Calu3 (cell line): ENCODE data around the gene GDPD5. TPM values are rescaled to one million over a fixed set of nuclear protein-coding genes. Genes with fewer than 3 reads are reported as not detected.

Experiments
- BruUV-seq: library from RNA; stranded (reverse); fragments of 400-500 nt; replicated peaks from 2 replicates; lab custom pipeline; 2021; lab: Mats Ljungman, UMichigan
- CTCF ChIA-PET: fragments of 300-600 bp; sonication (Branson Sonifier 250); formaldehyde crosslinking; loops from one replicate; lab custom pipeline; 2022; ENCODE audit warnings: antibody characterized with exemption; lab: Charles Lee
- DNase-seq: peaks from one replicate; pipeline ENCODE4 v3.0.0; 2022
- H3K27ac Mint-ChIP-seq: one replicate; pipeline ENCODE4 v1.8.0; 2022; ENCODE audit warnings: mixed read lengths; ENCODE audit not compliant: unreplicated experiment
- H3K27me3 Mint-ChIP-seq: one replicate; pipeline ENCODE4 v1.8.0; 2022; ENCODE audit warnings: mixed read lengths; ENCODE audit not compliant: unreplicated experiment
- H3K36me3 Mint-ChIP-seq: one replicate; pipeline ENCODE4 v1.8.0; 2022; ENCODE audit warnings: mild to moderate bottlenecking, moderate library complexity, mixed read lengths; ENCODE audit not compliant: insufficient read depth, unreplicated experiment
- H3K4me1 Mint-ChIP-seq: one replicate; pipeline ENCODE4 v1.8.0; 2022; ENCODE audit warnings: mild to moderate bottlenecking, low read depth, mixed read lengths; ENCODE audit not compliant: unreplicated experiment
- H3K4me3 Mint-ChIP-seq: one replicate; pipeline ENCODE4 v1.8.0; 2022; ENCODE audit warnings: mild to moderate bottlenecking, low read depth, moderate library complexity, mixed read lengths; ENCODE audit not compliant: unreplicated experiment
- H3K9me3 Mint-ChIP-seq: one replicate; pipeline ENCODE4 v1.8.0; 2022; ENCODE audit warnings: low read depth, mixed read lengths; ENCODE audit not compliant: unreplicated experiment
- CTCF ChIP-seq: fragments of 200-600 bp; IDR thresholded peaks from one replicate; pipeline ENCODE4 v1.8.0; 2022; ENCODE audit warnings: antibody characterized with exemption; ENCODE audit not compliant: unreplicated experiment
- intact Hi-C: fragments of 100-400 bp; cut with micrococcal nuclease; formaldehyde crosslinking; loops from one replicate; pipeline ENCODE4 v1.10.0; 2022; ENCODE audit not compliant: unreplicated experiment
- total RNA-seq: library from RNA; stranded (reverse); gene quantifications from 2 replicates; pipeline ENCODE4 v1.2.3, GENCODE V29; 2022

The GDPD5 gene
- total RNA-seq, 1 experiment from 2014 or later = 7.0 TPM

GRCh38 chr11:75449271-75449670, 76.5 kb downstream of the GDPD5 start:
- no peak for DNase-seq
- peaks cover 4% of the 10 kb centered on the region for H3K36me3 Mint-ChIP-seq
- no peaks in the 10 kb centered on the region for H3K9me3 Mint-ChIP-seq
- BruUV-seq = no TSS peak
- no peaks in the 10 kb centered on the region for H3K4me1 Mint-ChIP-seq
- peaks cover 57% of the 10 kb centered on the region for H3K27me3 Mint-ChIP-seq
- H3K4me3 Mint-ChIP-seq = no peak overlapping the region
- H3K27ac Mint-ChIP-seq = no peak overlapping the region
- no peak for TF ChIP-seq CTCF
- CTCF ChIA-PET = no interaction called here
- intact Hi-C loops = no loop called here

GRCh38 chr11:75447415-75447814, 78.3 kb downstream of the GDPD5 start:
- TF ChIP-seq CTCF = no peak
- no peaks in the 10 kb centered on the region for H3K9me3 Mint-ChIP-seq

GRCh38 chr11:75445315-75445953, 80.3 kb downstream of the GDPD5 start:
- Mint-ChIP-seq H3K27me3 (peaks cover 35% of the 10 kb centered on the region), H3K4me3 (no peak overlapping the region), H3K9me3 (no peaks in the 10 kb centered on the region), H3K27ac (no peak overlapping the region), H3K4me1 (no peaks in the 10 kb centered on the region), H3K36me3 (peaks cover 4% of the 10 kb centered on the region)
- peak; percentile 97 for TF ChIP-seq CTCF
- peak; percentile 80 for DNase-seq
- CTCF ChIA-PET = interaction anchor here (1.1 to 4.2 kb wide), 2 partner anchors 88 to 142 kb away, joined by 4 to 21 read pairs; no protein-coding TSS in a partner anchor
- BruUV-seq = no TSS peak
- intact Hi-C loops = loop anchor here (1.0 kb wide), 1 partner anchor 87 kb away; no protein-coding TSS in a partner anchor

More at GRCh38 chr11:75447415-75447814, 78.3 kb downstream of the GDPD5 start:
- BruUV-seq = no TSS peak
- CTCF ChIA-PET = no interaction called here
- H3K36me3 Mint-ChIP-seq = peaks cover 4% of the 10 kb centered on the region
- no peak overlapping the region for H3K27ac Mint-ChIP-seq
- peaks cover 47% of the 10 kb centered on the region for H3K27me3 Mint-ChIP-seq
- no peaks in the 10 kb centered on the region for H3K4me1 Mint-ChIP-seq
- no peak for DNase-seq
- H3K4me3 Mint-ChIP-seq = no peak overlapping the region
- intact Hi-C loops = no loop called here

- no TSS peak for BruUV-seq
- no peak for DNase-seq
- CTCF ChIA-PET = interaction anchor here (4.2 kb wide), 1 partner anchor 90 kb away, joined by 21 read pairs; no protein-coding TSS in a partner anchor
- H3K27me3 Mint-ChIP-seq = peaks cover 32% of the 10 kb centered on the region
- H3K27ac Mint-ChIP-seq = no peak overlapping the region
- TF ChIP-seq CTCF = no peak
- H3K36me3 Mint-ChIP-seq = peaks cover 4% of the 10 kb centered on the region
- H3K4me1 Mint-ChIP-seq = no peaks in the 10 kb centered on the region
- H3K9me3 Mint-ChIP-seq = no peaks in the 10 kb centered on the region
- intact Hi-C loops = no loop called here
- no peak overlapping the region for H3K4me3 Mint-ChIP-seq
These were observed 82.7 kb downstream of the GDPD5 start for GRCh38 chr11:75443043-75443442.
